Measurements from ENCODE around the gene RS1. TPM values are rescaled to one million over a fixed set of nuclear protein-coding genes. Genes with fewer than 3 reads are reported as not detected.

The RS1 gene
- not detected in 2 replicates for total RNA-seq (2016; rRNA removed; fragmentation: Illumina TruSeq; extraction: Trizol)
- not detected in 2 replicates for total RNA-seq (2016; cell fraction: cytosol; rRNA removed; fragmentation: Illumina TruSeq; extraction: Trizol; ENCODE audit: low read depth)
- not detected in 2 replicates for total RNA-seq (2016; cell fraction: insoluble cytoplasmic fraction; rRNA removed; fragmentation: Illumina TruSeq; extraction: Trizol)
- not detected in 2 replicates for total RNA-seq (2016; cell fraction: membrane; rRNA removed; fragmentation: Illumina TruSeq; extraction: Trizol)
- total RNA-seq (2016; cell fraction: nucleus; rRNA removed; fragmentation: Illumina TruSeq; extraction: Trizol) = not detected in 2 replicates
- not detected in 2 replicates for polyA plus RNA-seq (2011; rRNA removed)
- polyA plus RNA-seq (2011; cell fraction: cytosol; rRNA removed) = not detected in 2 replicates
- polyA plus RNA-seq (2011; cell fraction: nucleus; rRNA removed) = not detected in 2 replicates
- polyA plus RNA-seq (2012) = not detected in 2 replicates
- not detected in 2 replicates for polyA plus RNA-seq (2016; cell fraction: cytosol; fragmentation: Illumina TruSeq; extraction: Trizol; ENCODE audit: low read depth)
- not detected in 2 replicates for polyA plus RNA-seq (2016; cell fraction: insoluble cytoplasmic fraction; fragmentation: Illumina TruSeq; extraction: Trizol; ENCODE audit: low read depth)
- polyA plus RNA-seq (2016; cell fraction: membrane; fragmentation: Illumina TruSeq; extraction: Trizol; ENCODE audit: low read depth) = not detected in 2 replicates
- polyA plus RNA-seq (2016; cell fraction: nucleus; fragmentation: Illumina TruSeq; extraction: Trizol; ENCODE audit: insufficient read depth, low read depth) = not detected in 2 replicates
- polyA minus RNA-seq (2011; rRNA and poly(A)+ RNA removed; ENCODE audit: low replicate concordance) = not detected in 2 replicates
- not detected in 2 replicates for polyA minus RNA-seq (2011; cell fraction: cytosol; rRNA and poly(A)+ RNA removed)
- not detected in 2 replicates for polyA minus RNA-seq (2011; cell fraction: nucleus; rRNA and poly(A)+ RNA removed)
- percentile 6 among the genes with signal in this experiment for Bru-seq, nascent RNA
- not detected for BruChase-seq, experiment 1, labeled RNA remaining after a 6-hour chase
- percentile 3 among the genes with signal in this experiment for BruChase-seq, experiment 2, labeled RNA remaining after a 2-hour chase
- long read RNA-seq, experiment 1 = 0 reads
- long read RNA-seq, experiment 2 = 0 reads

GRCh38 chrX:18672008-18672407, at the start of gene RS1:
TSS of gene RS1 (minus strand) at chrX:18672108. CDS start at chrX:18672068, 40 bp downstream.
- FAIRE-seq = no peak

More at GRCh38 chrX:18672008-18672407, at the start of gene RS1:
- Histone ChIP-seq H3K27me3 (ENCODE audit: control insufficient read depth in 1 of 2, insufficient read depth in 2 of 2, low read length in 2 of 2) (no peaks in the 10 kb centered on the region), H3K9ac (ENCODE audit: insufficient read depth, low read depth, low read length) (0 out of 2 replicates have a peak within 1 kb of the TSS, but pooled peaks have one; percentile 22), H3K27ac (ENCODE audit: extremely low read length, insufficient read depth, low read length) (no peak within 1 kb of the TSS), H3K4me1 (ENCODE audit: insufficient read depth, low read length) (peaks cover 5% of the 10 kb centered on the region; the same call in 1 of the 2 replicates), H3K9me3 (ENCODE audit: low read length) (no peaks in the 10 kb centered on the region), H2AFZ (ENCODE audit: low read length) (peak within 1 kb of the TSS; percentile 83), H3K79me2 (ENCODE audit: insufficient read depth, low read length) (no peaks in the 10 kb centered on the region), H3K36me3 (replicated peaks in 1 of 2; ENCODE audit: control insufficient read depth in 1 of 2, insufficient read depth in 2 of 2, low read length in 2 of 2) (no peaks in the 10 kb centered on the region), H3K4me2 (ENCODE audit: low read depth, low read length) (peak within 1 kb of the TSS; percentile 68), H3K4me3 (replicated peaks in 1 of 3; ENCODE audit: insufficient read depth in 1 of 3, low read depth in 2 of 3, low read length in 3 of 3) (peak within 1 kb of the TSS; percentile 33 to 47 (median 40); a peak in 5 of 6 replicates), H4K20me1 (ENCODE audit: insufficient read depth, low read length) (no peaks in the 10 kb centered on the region)
- no TSS peak for BruUV-seq (replicated peaks)
- ChIA-PET CTCF (ENCODE audit: low intra/inter-chr PET ratio, low total read pairs) (no interaction called here), POLR2A (interaction anchor here (0.9 kb wide), 1 partner anchor 41 kb away, joined by 3 read pairs; no protein-coding TSS in a partner anchor)
- intact Hi-C loops (cut with micrococcal nuclease; ENCODE audit: unreplicated experiment) (loop anchor here (5.0 to 10.0 kb wide), 2 partner anchors 40 to 277 kb away; no protein-coding TSS in a partner anchor), in situ Hi-C loops (cut with HindIII; ENCODE audit: extremely low pct_ligation_motif_present, low pct_unique_long_range_greater_than_20kb) (loop anchor here (10.0 kb wide), 1 partner anchor 247 kb away; the partner anchor contains the start of gene CDKL5)
- ATAC-seq (no peak), DNase-seq (ENCODE audit: low spot score) (no peak)
- 20% methylated on average over 10 of the region's 10 CpGs for WGBS (ENCODE audit: low lambda C conversion rate)
- TF ChIP-seq CTCF (CRISPR knock-in tag; IDR thresholded peaks at IDR 0.05) (peak; percentile 40), ZNF275 (CRISPR knock-in tag; IDR thresholded peaks at IDR 0.05; ENCODE audit: borderline replicate concordance) (no peak), GFI1 (CRISPR knock-in tag; IDR thresholded peaks at IDR 0.05; ENCODE audit: borderline replicate concordance) (no peak), EP300 (IDR thresholded peaks at IDR 0.05; ENCODE audit: low read depth in 2 of 2, low read length in 2 of 2) (no peak), EP300 (CRISPR knock-in tag; IDR thresholded peaks at IDR 0.05; ENCODE audit: borderline replicate concordance) (no peak), ZNF678 (CRISPR knock-in tag; IDR thresholded peaks at IDR 0.05) (no peak)
